GM21528 (cell line): ENCODE measurements around the gene EMC1.
"Not testable (repeated sequence)": the region's sequence is repeated elsewhere in the genome, so short reads cannot be mapped to it uniquely, and the experiment has no call there.

Source experiments
- ATAC-seq: cut with Tn5 transposase; IDR thresholded peaks from one replicate; pipeline ENCODE4 v1.9.1; 2021; ENCODE audit warnings: mild to moderate bottlenecking, moderate library complexity; ENCODE audit not compliant: unreplicated experiment, low FRiP score

Gene EMC1

DNA sequence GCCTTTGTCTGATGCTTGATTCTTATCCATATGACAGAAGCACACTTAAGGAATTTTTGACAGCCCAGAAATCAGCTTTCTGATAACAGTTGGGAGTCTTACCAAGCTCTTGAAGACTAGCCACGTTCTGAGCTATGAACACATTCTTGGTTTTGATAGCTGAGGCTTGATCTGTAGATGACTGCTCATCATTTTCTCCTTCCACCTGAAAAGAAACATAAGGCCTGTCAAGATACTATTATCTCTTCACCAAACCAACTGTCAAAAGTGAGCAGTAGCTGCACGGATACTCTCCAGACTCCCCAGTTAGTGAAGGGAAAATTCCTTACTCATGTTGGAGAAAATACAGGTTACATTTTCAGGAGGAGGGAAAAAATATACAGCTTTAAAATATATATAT is 53.5 kb downstream of the EMC1 start:
- ATAC-seq: no peak

DNA sequence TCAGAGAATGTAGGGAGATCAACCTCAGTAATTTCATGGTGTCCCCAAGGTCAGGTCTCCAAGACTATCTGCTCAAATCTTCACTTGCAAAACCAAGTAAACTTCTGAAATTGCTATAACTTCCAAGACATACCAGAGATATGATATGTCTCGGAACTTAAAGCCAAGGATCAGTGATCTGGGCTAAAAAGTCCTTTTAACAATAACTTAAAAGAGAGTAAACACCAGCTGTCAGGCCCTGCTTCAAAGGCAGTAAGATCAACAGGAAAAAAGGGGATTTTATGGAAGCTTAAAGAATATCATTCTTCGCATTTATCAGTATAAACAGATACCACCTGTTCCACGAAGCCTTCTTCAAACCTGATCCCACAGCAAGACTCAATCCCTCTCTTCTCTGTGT is 55.0 kb downstream of the EMC1 start:
- ATAC-seq: no peak

- ATAC-seq: no peak
Observed at GRCh38 chr1:19193004-19193403, 58.3 kb downstream of the EMC1 start.

DNA sequence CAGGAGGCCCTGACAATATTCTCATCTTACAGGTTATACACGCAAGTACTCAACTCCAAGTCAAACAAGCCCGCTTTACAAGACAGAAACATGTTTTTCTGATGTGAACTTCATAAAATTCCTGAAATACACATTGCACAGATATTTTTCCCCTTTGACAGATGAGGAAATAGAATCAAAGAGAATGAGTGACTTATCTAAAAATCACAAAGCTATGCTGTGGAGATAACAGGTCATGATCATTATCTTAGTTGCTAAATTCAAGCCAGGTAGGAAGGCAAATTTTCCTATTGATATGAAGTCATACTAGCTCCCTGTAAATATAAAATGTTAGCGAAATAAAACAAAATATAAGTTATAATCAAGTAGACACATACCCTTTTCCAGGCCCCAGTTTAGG is 59.5 kb downstream of the EMC1 start:
- no peak for ATAC-seq

- no peak for ATAC-seq
Observed at GRCh38 chr1:19190468-19190867, 60.9 kb downstream of the EMC1 start.

- no peak for ATAC-seq
Observed at GRCh38 chr1:19189270-19189669, 62.1 kb downstream of the EMC1 start.

GRCh38 chr1:19187852-19188251 is 63.5 kb downstream of the EMC1 start:
- no peak for ATAC-seq

DNA sequence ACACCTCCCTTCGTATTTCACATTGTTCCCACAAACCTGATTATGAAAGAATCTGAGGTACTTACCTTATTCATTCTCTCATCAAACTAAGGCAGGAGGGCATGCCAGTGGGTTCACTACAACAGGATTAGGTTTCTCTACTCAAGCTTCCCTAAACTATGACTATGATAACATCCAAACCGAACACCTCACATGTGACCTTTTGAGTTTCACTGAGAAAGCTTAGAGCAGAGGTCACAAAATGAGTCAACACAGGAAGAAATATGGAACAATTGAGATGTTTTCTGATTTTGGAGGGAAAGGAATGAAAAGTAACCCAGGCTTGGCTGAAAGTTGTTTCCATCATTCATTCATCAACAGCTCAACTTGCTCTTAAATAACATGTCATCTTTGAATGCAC is 65.3 kb downstream of the EMC1 start:
- no peak for ATAC-seq

- no peak for ATAC-seq
Observed at GRCh38 chr1:19182223-19182622, 69.1 kb downstream of the EMC1 start.

DNA sequence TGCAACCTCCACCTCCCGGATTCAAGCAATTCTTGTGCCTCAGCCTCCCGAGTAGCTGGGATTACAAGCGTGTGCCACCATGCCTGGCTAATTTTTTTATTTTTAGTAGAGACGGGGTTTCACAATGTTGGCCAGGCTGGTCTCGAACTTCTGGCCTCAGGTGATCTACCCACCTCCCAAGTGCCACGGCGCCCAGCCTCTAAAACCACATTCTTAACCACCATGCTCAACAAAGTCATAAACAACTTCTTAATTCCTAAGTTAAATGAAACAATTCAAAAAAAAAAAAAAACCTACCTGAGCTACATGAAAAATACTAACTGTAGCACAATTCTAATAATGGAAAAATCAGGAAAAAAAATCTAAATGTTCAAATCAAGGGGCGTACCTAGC is 71.1 kb downstream of the EMC1 start:
- ATAC-seq: not testable (repeated sequence)

DNA sequence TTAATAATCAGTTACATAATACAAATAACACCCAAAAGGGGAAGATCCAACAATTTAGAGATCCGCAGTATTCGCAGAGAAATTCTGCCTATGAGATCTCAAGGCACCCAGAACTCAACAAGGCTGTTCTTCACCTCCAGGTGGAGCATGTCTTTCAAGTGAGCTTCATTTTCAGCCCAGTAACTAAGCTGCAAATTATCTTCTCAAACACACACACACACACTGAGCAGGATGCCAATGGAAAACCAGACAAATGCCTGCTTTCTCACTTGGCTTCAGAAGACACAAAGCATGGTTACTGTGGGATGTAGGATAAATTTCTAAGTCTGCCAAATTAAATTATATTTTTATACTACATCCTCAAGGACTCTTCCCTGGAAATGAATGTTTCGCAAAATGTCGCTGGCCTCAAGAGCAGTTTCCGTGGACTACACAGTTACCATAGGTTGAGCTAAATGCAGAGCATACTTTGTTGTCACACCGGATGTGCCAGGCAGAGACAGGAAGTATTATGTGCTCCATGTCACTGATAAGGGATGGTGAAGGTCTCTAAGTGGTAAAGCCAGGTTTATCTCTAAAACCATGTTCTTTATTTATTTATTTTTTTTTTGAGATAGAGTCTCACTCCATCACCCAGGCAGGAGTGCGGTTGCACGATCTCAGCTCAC is 71.6 kb downstream of the EMC1 start:
- no peak for ATAC-seq

- no peak for ATAC-seq
Observed at GRCh38 chr1:19178734-19179398, 72.5 kb downstream of the EMC1 start.

GRCh38 chr1:19177811-19178210 is 73.5 kb downstream of the EMC1 start:
- ATAC-seq: no peak

DNA sequence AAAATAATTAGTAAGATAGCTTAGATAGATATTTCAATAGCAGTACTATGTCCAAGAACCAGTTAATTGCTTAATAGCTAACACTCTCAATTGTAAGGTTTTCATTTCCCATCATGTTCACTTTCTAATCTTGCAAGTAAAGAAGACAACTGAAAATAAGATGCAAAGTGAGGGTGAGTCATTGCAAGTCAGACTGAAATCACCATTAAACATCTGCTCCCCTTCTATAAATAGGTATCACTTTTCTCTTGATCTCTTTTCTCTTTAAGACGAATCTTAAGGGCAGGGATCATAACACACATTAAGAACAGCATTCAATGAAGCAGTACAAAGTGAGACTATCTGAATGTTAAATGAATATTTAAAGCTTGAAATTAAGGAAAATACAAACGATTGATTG is 81.7 kb downstream of the EMC1 start:
- no peak for ATAC-seq

DNA sequence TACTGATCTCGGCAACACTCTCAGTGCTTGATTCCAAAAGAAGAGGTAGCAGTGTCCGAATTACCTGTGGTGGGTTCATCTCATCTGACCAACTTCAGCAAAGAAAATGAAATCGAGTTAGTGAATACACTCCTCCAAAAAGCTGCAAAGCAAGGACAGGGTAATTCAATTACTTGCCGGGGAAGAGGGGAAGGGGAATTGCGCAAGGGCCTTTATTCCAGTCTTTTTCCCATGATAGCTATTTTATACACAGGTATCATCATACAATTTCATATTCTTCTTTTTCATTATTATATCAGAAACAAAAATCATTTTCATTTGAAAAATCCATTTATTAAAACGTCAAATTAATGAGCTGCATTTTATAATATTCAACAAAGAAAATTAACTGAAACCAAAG is 84.2 kb downstream of the EMC1 start:
- ATAC-seq: no peak

DNA sequence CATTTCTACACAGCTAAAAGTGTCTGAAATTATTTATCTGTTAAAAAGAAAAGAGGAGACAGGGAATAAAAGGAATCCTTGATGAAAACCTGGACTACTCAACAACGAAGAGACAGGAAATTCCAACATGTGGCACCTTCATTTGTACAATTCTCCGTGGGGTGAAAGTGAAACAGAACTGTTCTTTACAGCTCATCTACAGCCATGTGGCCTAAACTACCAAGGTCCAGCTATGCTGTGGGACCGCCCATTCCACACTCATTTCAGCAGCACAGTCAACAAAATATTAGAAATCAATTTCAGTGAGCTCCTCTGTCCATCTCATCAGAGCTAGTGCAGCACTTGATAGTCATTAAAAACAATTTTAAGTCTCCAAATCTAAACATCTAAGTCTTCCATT is 85.3 kb downstream of the EMC1 start:
- no peak for ATAC-seq
